Measurements from ENCODE around the gene FREY1. TPM values are rescaled to one million over a fixed set of nuclear protein-coding genes. Genes with fewer than 3 reads are reported as not detected.

Gene FREY1
- total RNA-seq, 6 donors from 2014 or later: 0.60 to 3.2 (median 1.7) TPM; not detected in 2

GRCh38 chr11:45932217-45932616 is 25.1 kb upstream of the FREY1 start:
- WGBS, 2 donors: 88 to 89% methylated on average over 8 of the region's 8 CpGs
- H3K4me1 ChIP-seq: peaks cover 0 to 15% (median 8%) of the 10 kb centered on the region in 4 donors
- H3K27ac ChIP-seq: no peak overlapping the region
- ATAC-seq (ENCODE audit: low FRiP score in 2 of 2) (no peak), DNase-seq (no peak)
- TF ChIP-seq CTCF (IDR thresholded peaks at IDR 0.05) (no peak), POLR2A (IDR thresholded peaks at IDR 0.05) (no peak), EP300 (IDR thresholded peaks at IDR 0.05) (no peak), POLR2AphosphoS5 (IDR thresholded peaks at IDR 0.05) (no peak)
- H3K4me3 ChIP-seq: no peak overlapping the region
- peaks cover 31 to 66% (median 44%) of the 10 kb centered on the region in 4 donors for H3K36me3 ChIP-seq
- no peaks in the 10 kb centered on the region for H3K27me3 ChIP-seq
- H3K9me3 ChIP-seq: no peaks in the 10 kb centered on the region

- H3K4me3 ChIP-seq: no peak overlapping the region
- no peak for ATAC-seq (ENCODE audit: low FRiP score in 2 of 2)
- peaks cover 29 to 61% (median 42%) of the 10 kb centered on the region in 4 donors for H3K36me3 ChIP-seq
- 88% methylated on average over 6 to 10 of the region's 10 CpGs for WGBS, 2 donors
- no peak overlapping the region for H3K27ac ChIP-seq
- DNase-seq: no peak
- peaks cover 0 to 15% (median 8%) of the 10 kb centered on the region in 4 donors for H3K4me1 ChIP-seq
- TF ChIP-seq POLR2A (IDR thresholded peaks at IDR 0.05) (no peak), CTCF (IDR thresholded peaks at IDR 0.05) (no peak), POLR2AphosphoS5 (IDR thresholded peaks at IDR 0.05) (no peak), EP300 (IDR thresholded peaks at IDR 0.05) (no peak)
- no peaks in the 10 kb centered on the region for H3K27me3 ChIP-seq
- H3K9me3 ChIP-seq: no peaks in the 10 kb centered on the region
Observed at GRCh38 chr11:45931739-45932138, 24.7 kb upstream of the FREY1 start.

- H3K9me3 ChIP-seq: no peaks in the 10 kb centered on the region
- no peak for ATAC-seq (ENCODE audit: low FRiP score in 2 of 2)
- H3K27me3 ChIP-seq: no peaks in the 10 kb centered on the region
- DNase-seq: no peak
- no peak overlapping the region for H3K27ac ChIP-seq
- TF ChIP-seq POLR2AphosphoS5 (IDR thresholded peaks at IDR 0.05) (no peak), EP300 (IDR thresholded peaks at IDR 0.05) (no peak), CTCF (IDR thresholded peaks at IDR 0.05) (no peak), POLR2A (IDR thresholded peaks at IDR 0.05) (no peak)
- H3K36me3 ChIP-seq: peaks cover 29 to 54% (median 39%) of the 10 kb centered on the region in 4 donors
- H3K4me3 ChIP-seq: no peak overlapping the region
- WGBS, 2 donors: 69 to 89% methylated on average over 2 to 8 of the region's 8 CpGs
- H3K4me1 ChIP-seq: peaks cover 0 to 15% (median 8%) of the 10 kb centered on the region in 4 donors
Observed at GRCh38 chr11:45930951-45931570, 24.0 kb upstream of the FREY1 start.

GRCh38 chr11:45930031-45930794 is 23.1 kb upstream of the FREY1 start:
- 65 to 68% methylated on average over 14 of the region's 14 CpGs for WGBS, 2 donors
- H3K4me3 ChIP-seq: no peak overlapping the region
- ATAC-seq (ENCODE audit: low FRiP score in 2 of 2): peak; percentile 13 to 14
- DNase-seq: peak; percentile 43 to 69
- TF ChIP-seq POLR2A (IDR thresholded peaks at IDR 0.05): no peak
- no peak for TF ChIP-seq CTCF (IDR thresholded peaks at IDR 0.05)
- TF ChIP-seq EP300 (IDR thresholded peaks at IDR 0.05): no peak
- no peak for TF ChIP-seq POLR2AphosphoS5 (IDR thresholded peaks at IDR 0.05)
- peaks cover 27 to 46% (median 32%) of the 10 kb centered on the region in 4 donors for H3K36me3 ChIP-seq
- H3K27ac ChIP-seq: peak overlapping the region in 1 of 4 donors; percentile 42
- H3K9me3 ChIP-seq: no peaks in the 10 kb centered on the region
- H3K4me1 ChIP-seq: peaks cover 0 to 15% (median 8%) of the 10 kb centered on the region in 4 donors
- H3K27me3 ChIP-seq: no peaks in the 10 kb centered on the region

All from upper lobe of left lung (tissue), 6 donors.